Smooth muscle cell of the umbilical artery (primary cell): Measurements from ENCODE around the gene GUCA1C. TPM values are rescaled to one million over a fixed set of nuclear protein-coding genes. Genes with fewer than 3 reads are reported as not detected.

Experiments used
- total RNA-seq: library from RNA; depleted of rRNA; stranded (reverse); fragments of >200 nt; gene quantifications from 2 replicates; pipeline ENCODE4 v1.2.3, GENCODE V29; 2014

Gene GUCA1C
- total RNA-seq = not detected in 2 replicates

GRCh38 chr3:108953700-108954099 lies at the start of gene GUCA1C:
Gene GUCA1C (minus strand): TSS chr3:108953879. CDS start chr3:108953762, 117 bp downstream.

Other genes with a start within 250 kb of the GUCA1C start
- gene RETNLB, start 196.5 kb downstream of the GUCA1C start, total RNA-seq = not detected in 2 replicates
- gene TRAT1, start 131.1 kb downstream of the GUCA1C start, total RNA-seq = not detected in 2 replicates
- gene MORC1, start 164.3 kb upstream of the GUCA1C start, total RNA-seq = not detected in 2 replicates
- gene C3orf85, start 182.8 kb upstream of the GUCA1C start, total RNA-seq = not detected in 2 replicates